H1 (cell line): ENCODE measurements around the gene RNASE7. TPM values are rescaled to one million over a fixed set of nuclear protein-coding genes. Genes with fewer than 3 reads are reported as not detected.

Experiments
- CBX5 ChIP-seq: fragments of 300-800, 300-1000 bp; sonication (generic); IDR thresholded peaks from 2 replicates; pipeline ENCODE4 v1.7.1; 2016; ENCODE audit warnings: antibody characterized with exemption, low read length, low read depth
- CEBPB ChIP-seq: IDR thresholded peaks from 2 replicates; pipeline ENCODE4 v1.6.1; 2012; ENCODE audit warnings: low read depth, low read length
- CHD1 ChIP-seq: IDR thresholded peaks from 2 replicates; pipeline ENCODE4 v1.6.1; 2012; ENCODE audit warnings: low read depth, low read length, improper control_type of control experiment
- CHD7 ChIP-seq: fragments of 300-600 bp; sonication (generic); IDR thresholded peaks from 2 replicates; pipeline ENCODE4 v1.7.1; 2012; ENCODE audit warnings: low read length, moderate library complexity, mild to moderate bottlenecking, inconsistent platforms; ENCODE audit not compliant: insufficient replicate concordance
- E2F6 ChIP-seq: IDR thresholded peaks from 2 replicates; pipeline ENCODE4 v1.6.1; 2012; ENCODE audit warnings: inconsistent platforms
- JUND ChIP-seq: IDR thresholded peaks from 2 replicates; pipeline ENCODE4 v1.6.1; 2011; ENCODE audit warnings: mild to moderate bottlenecking, improper control_type of control experiment, low read length
- RBBP5 ChIP-seq: IDR thresholded peaks from 2 replicates; pipeline ENCODE4 v1.7.1; 2012; ENCODE audit warnings: low read depth, mild to moderate bottlenecking, inconsistent platforms, low read length, moderate library complexity, borderline replicate concordance
- TEAD4 ChIP-seq: IDR thresholded peaks from 2 replicates; pipeline ENCODE4 v1.6.1; 2012; ENCODE audit warnings: low read depth, low read length, inconsistent platforms, mixed read lengths
- USF2 ChIP-seq: IDR thresholded peaks from 2 replicates; pipeline ENCODE4 v1.6.1; 2011; ENCODE audit warnings: low read length, improper control_type of control experiment
- polyA plus RNA-seq, 7 experiments: library from polyadenylated mRNA; depleted of rRNA in 3 of 7; stranded (reverse) in 5 of 7; unstranded in 2 of 7; fragments of >200 nt in 5 of 7; fragments of 200-250 nt in 2 of 7; gene quantifications; 1 replicate in 5 of 7; 2 replicates in 1 of 7; 4 replicates in 1 of 7; pipeline versions ENCODE4 v1.2.1 to v1.2.3, GENCODE V29; 2011 to 2013; ENCODE audit warnings: missing spikeins in 2 of 7, mixed read lengths in 2 of 7
- total RNA-seq: library from RNA; stranded (reverse); fragmentation: NEBNext Ultra II Directional; extraction: Animal tissue kit (Norgen Biotek cat#: 25700); gene quantifications from 2 replicates; pipeline ENCODE4 v1.2.1, GENCODE V29; 2021

Gene RNASE7
- total and polyA plus RNA-seq, 2 of the 8 experiments (the other 6 are each of a cell fraction or from before 2014, with no cell fraction given) = not detected

DNA sequence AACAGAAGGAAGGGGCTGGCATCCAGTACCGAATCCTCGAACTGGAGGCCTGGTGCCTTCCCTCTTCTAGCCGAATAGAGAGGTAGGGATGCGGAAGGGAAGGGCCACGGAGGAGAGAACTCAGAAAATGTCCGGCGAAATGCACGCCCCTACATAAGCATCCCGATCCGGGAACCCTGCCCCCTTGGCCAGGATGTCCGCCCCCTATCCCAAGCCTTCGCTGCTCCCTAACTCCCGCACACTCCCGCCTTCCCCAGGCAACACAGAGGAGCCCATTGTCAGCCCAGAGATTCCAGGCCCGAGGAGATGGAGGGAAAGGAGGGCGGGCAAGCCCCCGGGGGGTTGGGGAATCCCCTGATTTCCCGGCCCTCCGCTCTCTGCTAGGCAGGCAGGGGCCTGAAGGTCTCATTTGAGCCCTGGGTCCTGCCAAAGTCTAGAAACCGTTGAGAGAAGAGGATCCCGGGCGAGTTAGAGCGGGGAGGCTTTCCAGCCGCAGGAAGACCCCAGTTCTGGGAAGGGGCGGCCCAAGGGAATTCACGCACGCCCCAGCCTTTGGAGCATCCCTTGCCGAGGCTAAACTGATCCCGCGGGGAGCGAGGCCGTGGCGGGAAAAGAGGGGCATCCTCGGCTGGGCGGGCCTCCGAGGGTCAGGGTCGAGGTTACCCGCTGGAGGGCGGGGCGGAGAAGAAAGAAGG is 27.4 kb downstream of the RNASE7 start (continued):
- TF ChIP-seq CHD7 = no peak
- peak; percentile 35 for TF ChIP-seq TEAD4
- TF ChIP-seq CHD1 = no peak
- no peak for TF ChIP-seq USF2
- TF ChIP-seq CEBPB = no peak
- TF ChIP-seq JUND = no peak
- no peak for TF ChIP-seq RBBP5
- no peak for TF ChIP-seq CBX5
- no peak for TF ChIP-seq E2F6
